SKM-1 treated with dmso at 0.1 percent for 144 hours (cell line): Measurements from ENCODE around the gene FAXDC2.

Experiments
- DNase-seq: peaks from one replicate; lab custom pipeline; 2025; ENCODE audit not compliant: unreplicated experiment; lab: John Stamatoyannopoulos, UW

Gene FAXDC2, protein sequence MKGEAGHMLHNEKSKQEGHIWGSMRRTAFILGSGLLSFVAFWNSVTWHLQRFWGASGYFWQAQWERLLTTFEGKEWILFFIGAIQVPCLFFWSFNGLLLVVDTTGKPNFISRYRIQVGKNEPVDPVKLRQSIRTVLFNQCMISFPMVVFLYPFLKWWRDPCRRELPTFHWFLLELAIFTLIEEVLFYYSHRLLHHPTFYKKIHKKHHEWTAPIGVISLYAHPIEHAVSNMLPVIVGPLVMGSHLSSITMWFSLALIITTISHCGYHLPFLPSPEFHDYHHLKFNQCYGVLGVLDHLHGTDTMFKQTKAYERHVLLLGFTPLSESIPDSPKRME

DNA sequence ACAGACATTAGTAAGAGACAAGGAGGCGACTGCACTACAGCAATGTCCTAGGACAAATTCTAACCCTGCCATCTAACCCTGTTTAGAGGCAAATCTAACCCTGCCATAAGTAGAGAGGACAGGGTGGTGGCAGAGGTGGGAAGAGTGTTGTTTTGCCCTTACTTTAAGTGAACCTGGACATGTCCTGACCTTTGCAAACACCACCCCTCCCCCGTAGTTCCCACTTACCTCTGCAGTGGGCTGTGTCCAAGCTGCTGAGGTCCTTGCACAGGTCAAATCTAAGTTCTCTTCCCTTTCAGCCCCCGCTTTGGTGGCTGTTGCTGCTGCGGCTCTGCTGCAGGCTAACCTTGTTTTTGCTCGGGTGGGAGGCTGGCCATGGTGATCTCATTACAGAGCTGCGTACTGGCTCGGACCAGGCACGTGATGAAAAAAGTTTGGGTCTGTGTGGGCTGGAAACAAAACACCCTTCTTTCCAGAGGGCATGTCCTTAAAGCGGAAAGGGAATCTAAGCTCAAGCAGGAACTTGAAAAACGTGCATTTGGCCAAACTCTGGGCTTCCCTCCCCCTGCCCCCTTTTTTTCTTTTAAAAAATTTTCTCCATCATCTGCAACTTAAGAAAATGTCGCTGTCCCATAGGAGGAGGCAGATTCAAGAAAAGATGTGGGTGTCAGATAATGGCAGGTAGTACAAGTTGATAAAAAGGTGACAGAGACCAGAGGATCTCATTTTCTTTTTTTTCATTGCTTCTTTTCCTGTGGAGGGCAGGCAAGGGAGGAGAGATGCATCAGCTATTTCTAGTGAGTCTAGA is at the start of gene FAXDC2:
Gene FAXDC2, minus strand, starts transcription at position 349 of the 808 bp plus-strand sequence. CDS start 12,425 bp downstream, outside the sequence.
- DNase-seq, result no peak

GRCh38 chr5:154900066-154900465 is 49.7 kb upstream of the FAXDC2 start:
- no peak for DNase-seq

GRCh38 chr5:154899151-154899816 is 48.9 kb upstream of the FAXDC2 start:
- no peak for DNase-seq

GRCh38 chr5:154898210-154898609 is 47.8 kb upstream of the FAXDC2 start:
- DNase-seq, result no peak

- no peak for DNase-seq
These were observed 46.3 kb upstream of the FAXDC2 start for GRCh38 chr5:154896562-154897165.

GRCh38 chr5:154895606-154896561 is 45.5 kb upstream of the FAXDC2 start:
- DNase-seq, result no peak

DNA sequence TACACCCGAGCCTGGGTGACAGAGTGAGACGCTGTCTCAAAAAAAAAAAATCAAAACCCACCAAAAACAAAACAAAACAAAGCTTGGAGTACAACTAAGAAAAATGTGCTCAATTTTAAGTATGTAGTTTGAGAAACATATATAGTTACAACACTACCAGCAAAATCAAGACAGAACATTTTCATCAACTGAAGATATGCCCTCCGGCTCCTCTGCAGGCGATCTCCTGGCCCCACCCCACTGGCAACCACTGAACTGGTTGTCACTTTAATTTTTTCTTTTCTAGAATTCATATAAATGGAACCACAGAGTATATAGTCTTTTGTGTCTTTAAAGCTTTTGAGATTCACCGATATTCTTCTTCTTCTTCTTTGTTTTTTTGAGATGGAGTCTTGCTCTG is 43.0 kb upstream of the FAXDC2 start:
- DNase-seq, result no peak

DNA sequence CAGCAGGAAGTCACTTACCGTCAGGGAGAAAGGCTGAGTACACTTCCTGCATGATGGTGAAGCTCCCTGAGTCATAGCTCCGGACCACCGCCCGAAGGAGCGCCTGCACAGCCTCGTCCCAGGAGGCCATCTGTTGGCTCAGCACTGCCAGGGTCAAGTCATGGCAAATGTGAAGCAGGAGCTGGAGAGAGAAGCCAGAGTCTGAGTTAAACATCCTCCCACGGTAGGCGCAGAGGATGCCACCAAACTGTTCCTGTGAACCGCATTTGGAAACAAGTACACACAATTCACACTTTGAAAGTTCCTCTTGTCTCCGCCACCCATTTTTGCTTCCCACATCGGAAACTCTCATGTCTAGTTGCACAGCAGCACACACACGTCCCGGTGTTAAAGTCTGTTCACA is 42.0 kb upstream of the FAXDC2 start:
- no peak for DNase-seq

- peak; percentile 64 for DNase-seq
These were observed 35.0 kb upstream of the FAXDC2 start for GRCh38 chr5:154885439-154885838.

DNA sequence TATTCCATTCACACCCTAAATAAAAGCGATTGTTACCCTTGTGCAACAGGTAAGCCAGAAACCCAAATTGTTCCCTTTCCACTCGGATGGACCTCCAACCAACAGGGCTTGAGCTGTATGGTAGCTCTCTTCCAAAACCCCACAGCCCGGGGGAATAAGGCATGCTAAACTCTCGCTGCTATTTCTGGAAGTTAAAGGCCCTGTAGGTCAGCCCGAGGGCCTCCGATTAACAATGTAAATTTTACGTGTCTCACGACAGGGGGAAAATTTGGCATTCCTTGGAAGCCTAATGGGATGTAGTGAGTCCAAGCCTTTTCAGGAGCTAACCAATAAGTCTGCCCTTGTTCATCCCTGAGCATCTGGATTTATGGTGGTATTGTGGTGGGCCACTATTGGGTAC is 34.0 kb upstream of the FAXDC2 start:
- no peak for DNase-seq

- DNase-seq, result no peak
These were observed 31.6 kb upstream of the FAXDC2 start for GRCh38 chr5:154881986-154882385.

DNA sequence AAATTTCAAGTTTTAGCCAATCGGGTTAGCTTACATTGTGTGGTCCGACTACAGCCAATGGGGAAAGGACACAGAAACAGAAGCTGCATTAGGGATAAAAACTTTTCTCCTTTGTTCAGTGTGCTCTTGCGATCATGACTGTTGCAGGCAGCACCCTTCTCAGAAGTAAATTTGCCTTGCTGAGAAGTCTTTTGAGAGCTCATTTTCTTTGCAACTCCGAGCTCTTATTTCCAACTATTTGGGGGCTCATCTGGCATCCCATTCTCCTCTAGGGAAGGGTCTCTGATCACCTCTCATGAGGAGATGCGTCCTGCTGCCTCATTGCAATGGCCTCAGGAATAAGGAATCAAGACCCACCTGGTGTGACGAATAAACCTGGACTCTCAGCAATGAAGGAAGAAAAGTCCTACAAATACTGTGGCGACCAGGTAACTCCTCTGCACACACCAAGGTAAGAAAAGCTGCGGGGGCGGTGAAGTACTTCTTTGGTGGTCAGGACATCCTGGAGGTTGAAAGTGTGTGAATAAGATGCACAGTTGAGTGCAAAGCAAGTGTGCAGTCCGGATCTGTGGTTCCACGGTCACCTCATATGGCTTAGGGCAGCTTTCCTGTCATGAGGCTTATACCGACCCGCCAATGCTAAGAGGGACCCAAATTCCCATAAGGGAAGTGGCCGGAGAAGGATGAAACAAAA is 28.4 kb upstream of the FAXDC2 start:
- DNase-seq, result no peak

DNA sequence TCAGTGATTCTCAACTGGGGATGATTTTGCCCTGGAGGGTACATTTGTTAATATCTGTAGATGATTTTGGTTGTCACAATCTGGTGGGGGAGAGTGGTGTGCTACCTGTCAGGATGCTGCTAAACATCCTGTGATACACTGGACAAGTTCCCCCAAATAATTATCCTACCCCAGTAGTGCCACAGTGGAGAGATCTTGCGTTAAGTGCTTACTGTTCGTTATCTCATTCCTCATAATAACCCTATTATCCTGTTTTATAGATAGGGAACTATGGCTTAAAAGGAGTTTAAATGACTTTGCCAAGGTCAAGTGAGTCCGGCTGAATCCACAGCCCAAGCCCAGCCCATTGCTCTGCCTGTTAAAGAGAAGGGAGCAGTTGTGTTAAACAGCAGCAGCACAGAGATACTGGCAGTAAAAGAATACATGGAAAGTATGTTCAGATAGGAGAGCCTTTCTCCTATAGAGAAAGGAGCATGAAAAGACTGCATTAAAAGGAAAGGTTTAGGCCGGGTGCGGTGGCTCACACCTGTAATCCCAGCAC is 23.5 kb upstream of the FAXDC2 start:
- no peak for DNase-seq

- no peak for DNase-seq
These were observed 21.3 kb upstream of the FAXDC2 start for GRCh38 chr5:154871734-154872133.

- DNase-seq, result no peak
These were observed 18.3 kb upstream of the FAXDC2 start for GRCh38 chr5:154868702-154869101.

DNA sequence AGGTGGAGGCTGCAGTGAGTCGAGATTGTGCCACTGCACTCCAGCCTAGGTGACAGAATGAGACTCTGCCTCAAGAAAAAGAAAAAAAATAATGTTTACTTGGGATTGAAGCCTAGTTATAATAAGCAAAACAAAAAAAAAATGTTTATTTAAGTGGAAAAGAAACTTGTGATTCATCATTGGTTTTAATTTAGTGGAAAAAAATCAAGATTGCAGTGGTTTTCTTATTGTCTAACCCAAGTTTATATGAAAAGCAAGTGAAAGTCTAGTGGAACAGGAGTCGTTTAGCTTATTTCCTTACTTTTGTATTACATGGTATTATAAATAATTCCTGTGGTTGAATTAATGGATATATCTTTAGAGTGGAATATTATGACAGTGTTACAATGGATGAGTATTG is 16.4 kb upstream of the FAXDC2 start:
- no peak for DNase-seq

DNA sequence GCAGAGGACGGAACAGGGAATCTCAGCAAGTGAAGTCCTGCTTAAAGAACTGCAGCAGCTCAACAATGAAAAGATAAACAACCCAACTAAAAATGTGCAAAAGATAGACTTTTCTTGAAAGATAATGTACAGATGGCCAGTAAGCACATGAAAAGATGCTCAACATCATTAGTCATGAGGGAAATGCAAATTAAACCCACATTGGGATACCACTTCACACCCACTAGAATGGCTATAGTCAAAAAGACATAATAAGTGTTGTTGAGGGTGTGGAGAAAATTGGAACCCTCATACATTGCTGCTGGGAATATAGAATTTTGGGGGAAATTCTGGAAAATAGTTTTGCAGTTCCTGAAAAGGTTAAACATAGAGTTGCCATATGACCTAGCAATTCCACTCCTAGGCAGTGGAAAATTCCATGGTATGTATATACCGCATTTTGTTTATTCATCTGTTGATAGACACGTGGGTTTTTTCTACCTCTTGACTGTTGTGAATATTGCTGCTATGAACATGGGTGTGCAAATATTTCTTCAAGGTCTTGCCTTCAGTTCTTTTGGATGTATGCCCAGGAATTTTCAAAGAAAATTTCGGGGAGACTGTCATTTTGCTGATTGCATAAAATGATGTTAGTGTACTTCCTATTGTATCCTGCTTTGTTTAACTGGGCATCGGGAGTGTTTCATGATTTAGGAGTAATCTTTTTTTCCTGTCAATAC is 15.2 kb upstream of the FAXDC2 start:
- DNase-seq, result no peak

DNA sequence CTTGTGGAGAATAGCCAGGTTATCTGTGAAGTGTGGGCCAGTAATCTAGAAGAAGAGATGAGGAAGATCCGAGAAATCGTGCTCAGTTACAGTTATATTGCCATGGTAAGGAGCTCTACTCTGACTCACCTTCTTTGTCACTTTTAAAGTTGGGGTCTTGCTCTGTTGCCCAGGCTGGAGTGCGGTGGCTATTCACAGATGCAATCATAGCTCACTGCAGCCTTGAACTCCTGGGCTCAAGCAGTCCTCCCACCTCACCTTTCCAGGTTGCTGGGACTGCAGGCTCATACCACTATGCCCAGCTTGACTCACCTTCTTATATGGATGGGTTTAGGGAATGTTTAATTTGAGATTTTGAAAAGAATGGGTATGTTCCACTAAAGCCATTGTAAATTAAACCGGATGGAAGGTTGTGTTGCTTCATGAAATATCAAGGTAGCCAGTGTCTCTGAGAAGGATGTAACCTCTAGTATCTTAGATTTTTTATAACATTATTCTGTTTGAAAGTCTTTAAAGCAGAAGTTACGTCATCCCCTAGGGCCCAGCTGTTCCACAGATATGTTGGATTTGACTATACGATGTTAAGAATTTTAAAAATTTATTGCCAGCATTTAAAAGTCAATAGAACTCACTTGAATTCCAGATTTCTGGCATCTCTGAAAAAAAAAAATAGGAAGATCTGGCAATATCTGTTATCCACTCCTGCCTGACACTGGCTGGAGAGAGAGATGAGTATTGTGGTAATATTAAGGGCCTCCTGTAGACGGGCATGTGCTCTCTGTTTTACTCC is 13.1 kb upstream of the FAXDC2 start:
- DNase-seq, result no peak
